GM12878 (cell line): ENCODE measurements around the gene FAM24B. TPM values are rescaled to one million over a fixed set of nuclear protein-coding genes. Genes with fewer than 3 reads are reported as not detected.

Experiments used
- ATAC-seq: fragments of 200-7000 bp; cut with Tn5 transposase; 3 replicates; pipeline ENCODE4 v1.9.1; 2020; ENCODE audit warnings: mild to moderate bottlenecking, moderate library complexity
- BruUV-seq: library from RNA; stranded (reverse); fragments of 400-500 nt; replicated peaks from 2 replicates; lab custom pipeline; 2021; lab: Mats Ljungman, UMichigan
- CTCF ChIA-PET: fragments of 300-600 bp; sonication (Branson Sonifier 250); formaldehyde crosslinking; extraction: SDS; loops from one replicate; lab custom pipeline; 2021; ENCODE audit warnings: inconsistent platforms; lab: Yijun Ruan, JAX
- POLR2A ChIA-PET: fragments of 350-600 bp; formaldehyde crosslinking; extraction: SDS; loops from one replicate; lab custom pipeline; 2021; ENCODE audit warnings: inconsistent platforms; lab: Charles Lee
- RAD21 ChIA-PET: fragments of 300-600 bp; sonication (Branson Sonifier 250); formaldehyde crosslinking; loops from one replicate; lab custom pipeline; 2023; ENCODE audit warnings: antibody characterized with exemption; ENCODE audit not compliant: unreplicated experiment; lab: Charles Lee
- SMC1A ChIA-PET: fragments of 300-600 bp; sonication (Branson Sonifier 250); formaldehyde crosslinking; loops from one replicate; lab custom pipeline; 2023; ENCODE audit not compliant: unreplicated experiment, uncharacterized antibody; lab: Charles Lee
- DNase-seq: peaks from one replicate; pipeline ENCODE4 v3.0.0-alpha.2; 2011; ENCODE audit warnings: low read depth, low spot score
- FAIRE-seq: peaks from 3 replicates; lab custom pipeline; 2011; peaks lifted over from hg19 to GRCh38; lab: Jason Lieb, UNC
- H2AFZ ChIP-seq: 2 replicates; pipeline ENCODE4 v1.6.0; 2011; ENCODE audit warnings: low read depth, low read length, control low read depth; ENCODE audit not compliant: control insufficient read depth
- H3K27ac ChIP-seq: 2 replicates; pipeline ENCODE4 v1.5.1; 2011; ENCODE audit warnings: control low read depth; ENCODE audit not compliant: control insufficient read depth, insufficient read depth
- H3K27me3 ChIP-seq, 2 experiments: replicated peaks in 1 of 2; 2 replicates each; pipeline versions ENCODE4 v1.6.0 to v1.6.1; 2011; ENCODE audit warnings: low read length in 1 of 2; ENCODE audit not compliant: control insufficient read depth in 2 of 2, insufficient read depth in 2 of 2
- H3K36me3 ChIP-seq, 2 experiments: 2 replicates each; pipeline ENCODE4 v1.5.1; 2011; ENCODE audit warnings: low read length in 1 of 2; ENCODE audit not compliant: control insufficient read depth in 2 of 2, insufficient read depth in 2 of 2
- H3K4me1 ChIP-seq: 2 replicates; pipeline ENCODE4 v1.6.1; 2011; ENCODE audit warnings: mild to moderate bottlenecking, low read length, moderate library complexity, mixed read lengths; ENCODE audit not compliant: control insufficient read depth, insufficient read depth
- H3K4me2 ChIP-seq: 2 replicates; pipeline ENCODE4 v1.6.0; 2011; ENCODE audit warnings: control low read depth; ENCODE audit not compliant: control insufficient read depth, insufficient read depth
- H3K4me3 ChIP-seq: fragments of 200-600 bp; sonication (generic); 2 replicates; pipeline ENCODE4 v1.5.1; 2016
- H3K79me2 ChIP-seq: 2 replicates; pipeline ENCODE4 v1.6.0; 2011; ENCODE audit warnings: low read length; ENCODE audit not compliant: control insufficient read depth, insufficient read depth
- H3K9ac ChIP-seq: 2 replicates; pipeline ENCODE4 v1.8.0; 2011; ENCODE audit warnings: low read length, control low read depth, mixed read lengths; ENCODE audit not compliant: control insufficient read depth, insufficient read depth
- H3K9me3 ChIP-seq: replicated peaks from 3 replicates; pipeline ENCODE4 v1.5.1; 2011; ENCODE audit warnings: mild to moderate bottlenecking, low read length; ENCODE audit not compliant: control insufficient read depth, insufficient read depth
- H4K20me1 ChIP-seq: 2 replicates; pipeline ENCODE4 v1.6.0; 2011; ENCODE audit not compliant: control insufficient read depth, insufficient read depth
- E2F4 ChIP-seq: IDR thresholded peaks from 2 replicates; pipeline ENCODE4 v1.6.1; 2012; ENCODE audit warnings: low read depth, low read length, improper control_type of control experiment
- NRF1 ChIP-seq: conservative IDR thresholded peaks from 2 replicates; pipeline ENCODE4 v1.6.1; 2011; ENCODE audit warnings: mild to moderate bottlenecking, low read depth, low read length, improper control_type of control experiment
- RB1 ChIP-seq: fragments of 450-650 bp; formaldehyde crosslinking; IDR thresholded peaks from 2 replicates; pipeline ENCODE4 v1.6.1; 2017; ENCODE audit warnings: mild to moderate bottlenecking, borderline replicate concordance
- REST ChIP-seq: IDR thresholded peaks from 2 replicates; pipeline ENCODE4 v1.6.1; 2012; ENCODE audit warnings: mild to moderate bottlenecking, low read depth, low read length
- ZNF384 ChIP-seq: IDR thresholded peaks from 2 replicates; pipeline ENCODE4 v1.6.1; 2012; ENCODE audit warnings: low read depth, mild to moderate bottlenecking, low read length, improper control_type of control experiment, borderline replicate concordance
- WGBS: methylation state at CpG from one replicate; pipeline ENCODE4 v1.1.6; 2016; ENCODE audit warnings: low lambda C conversion rate; ENCODE audit not compliant: insufficient replicate concordance, insufficient coverage; ENCODE audit errors: missing lambda C conversion rate; 5-methylcytosine and 5-hydroxymethylcytosine counted together
- in situ Hi-C: fragments of 300-500 bp; cut with MboI; formaldehyde crosslinking; loops from 9 replicates; pipeline ENCODE4 v1.14.3; 2018; ENCODE audit warnings: mixed read lengths
- intact Hi-C: fragments of 100-400 bp; cut with micrococcal nuclease; formaldehyde crosslinking; loops from one replicate; pipeline ENCODE4 v1.14.2; 2022; ENCODE audit not compliant: unreplicated experiment
- polyA plus RNA-seq, 11 experiments: library from polyadenylated mRNA; depleted of rRNA in 4 of 11; unstranded in 6 of 11; stranded (reverse) in 5 of 11; fragments of >200 nt; fragmentation: Nextera tagmentation in 4 of 11; fragmentation: Illumina TruSeq in 1 of 11; extraction: Ambion mirVana in 4 of 11; extraction: Trizol in 1 of 11; gene quantifications; 1 replicate in 1 of 11; 2 replicates in 10 of 11; pipeline versions ENCODE4 v1.2.1 to v1.2.3, GENCODE V29; 2011 to 2016; ENCODE audit warnings: inconsistent platforms in 2 of 11, missing spikeins in 2 of 11, low read depth in 1 of 11
- total RNA-seq, 4 experiments: library from RNA; depleted of rRNA in 3 of 4; stranded (reverse); fragments of >200 nt in 3 of 4; fragmentation: Illumina TruSeq in 1 of 4; extraction: Trizol in 1 of 4; gene quantifications; 2 replicates each; pipeline versions ENCODE4 v1.2.1 to v1.2.3, GENCODE V29; 2013 to 2021

Gene FAM24B
- total and polyA plus RNA-seq, 10 of the 15 experiments (the other 5 are each of a cell fraction or from before 2014, with no cell fraction given): 4.8 to 15.3 (median 7.2) TPM

GRCh38 chr10:122849090-122849489 is 30.3 kb downstream of the FAM24B start:
- WGBS: 97% methylated on average over 2 of the region's 2 CpGs

More at GRCh38 chr10:122849090-122849489, 30.3 kb downstream of the FAM24B start:
- no peaks in the 10 kb centered on the region for H3K9me3 ChIP-seq
- no peak overlapping the region for H2AFZ ChIP-seq
- in situ Hi-C loops (no loop called here), intact Hi-C loops (no loop called here)
- BruUV-seq: no TSS peak
- H3K4me1 ChIP-seq: no peaks in the 10 kb centered on the region; the same call in 1 of the 2 replicates
- RAD21 ChIA-PET: no interaction called here
- no peaks in the 10 kb centered on the region for H4K20me1 ChIP-seq
- peaks cover 0 to 5% of the 10 kb centered on the region in 2 experiments for H3K36me3 ChIP-seq
- no peak overlapping the region for H3K9ac ChIP-seq
- CTCF ChIA-PET: no interaction called here
- no peaks in the 10 kb centered on the region for H3K27me3 ChIP-seq
- H3K27ac ChIP-seq: no peak overlapping the region
- H3K79me2 ChIP-seq: no peaks in the 10 kb centered on the region; the same call in 1 of the 2 replicates
- TF ChIP-seq RB1 (no peak), ZNF384 (no peak), E2F4 (no peak), REST (no peak), NRF1 (no peak)
- POLR2A ChIA-PET: no interaction called here
- no peak overlapping the region for H3K4me2 ChIP-seq
- FAIRE-seq: no peak
- ATAC-seq: no peak
- no peak overlapping the region for H3K4me3 ChIP-seq
- SMC1A ChIA-PET: interaction anchor here (0.6 kb wide), 1 partner anchor 10 kb away, joined by 3 read pairs; no protein-coding TSS in a partner anchor
- no peak for DNase-seq
